HepG2 (cell line): ENCODE results near the gene TSSK2. TPM values are rescaled to one million over a fixed set of nuclear protein-coding genes. Genes with fewer than 3 reads are reported as not detected.

Experiments
- ARID4A ChIP-seq: sonication (generic); formaldehyde crosslinking; IDR thresholded peaks from 2 replicates; pipeline ENCODE4 v1.5.0; 2020; ENCODE audit warnings: mild to moderate bottlenecking, missing genetic modification reagents, borderline replicate concordance
- CEBPB ChIP-seq: IDR thresholded peaks from 2 replicates; pipeline ENCODE4 v1.6.1; 2011; ENCODE audit warnings: low read depth, low read length, improper control_type of control experiment, borderline replicate concordance
- FOXP4 ChIP-seq: sonication (generic); formaldehyde crosslinking; IDR thresholded peaks from 2 replicates; pipeline ENCODE4 v1.4.0; 2020; ENCODE audit warnings: missing genetic modification reagents
- GABPA ChIP-seq, 2 experiments: IDR thresholded peaks; 2 replicates each; pipeline ENCODE4 v1.6.1; 2011 to 2016; ENCODE audit warnings: low read depth in 2 of 2, low read length in 1 of 2, missing biosample characterization in 1 of 2, missing genetic modification characterization in 1 of 2
- KDM2A ChIP-seq: sonication (generic); formaldehyde crosslinking; IDR thresholded peaks from 2 replicates; pipeline ENCODE4 v1.4.0; 2020; ENCODE audit warnings: low read depth, missing genetic modification reagents, borderline replicate concordance
- KLF16 ChIP-seq, 2 experiments: sonication (generic) in 1 of 2; formaldehyde crosslinking in 1 of 2; IDR thresholded peaks; 2 replicates each; pipeline versions ENCODE4 v1.6.1 to v1.8.0; 2016 to 2023; ENCODE audit warnings: missing genetic modification reagents in 2 of 2, missing compliant biosample characterization in 1 of 2
- MATR3 ChIP-seq: sonication (generic); formaldehyde crosslinking; IDR thresholded peaks from 2 replicates; pipeline ENCODE4 v1.4.0; 2020; ENCODE audit warnings: missing genetic modification reagents
- MYNN ChIP-seq: sonication (generic); formaldehyde crosslinking; IDR thresholded peaks from 2 replicates; pipeline ENCODE4 v1.4.0; 2020; ENCODE audit warnings: mild to moderate bottlenecking, low read depth, missing genetic modification reagents
- NCOA1 ChIP-seq: sonication (generic); formaldehyde crosslinking; IDR thresholded peaks from 2 replicates; pipeline ENCODE4 v1.9.0; 2021; ENCODE audit warnings: missing genetic modification reagents
- NONO ChIP-seq, 2 experiments: fragments of 450-650 bp in 1 of 2; sonication (generic) in 1 of 2; formaldehyde crosslinking in 1 of 2; IDR thresholded peaks in 1 of 2; conservative IDR thresholded peaks in 1 of 2; 2 replicates each; pipeline versions ENCODE4 v1.6.1 to v1.8.0; 2017 to 2022; ENCODE audit warnings: mild to moderate bottlenecking in 1 of 2, missing genetic modification reagents in 1 of 2, moderate library complexity in 1 of 2
- PLRG1 ChIP-seq: fragments of 450-650 bp; conservative IDR thresholded peaks from 2 replicates; pipeline ENCODE4 v1.6.1; 2016
- POLR2G ChIP-seq: fragments of 200-400 bp; formaldehyde crosslinking; IDR thresholded peaks from 2 replicates; pipeline ENCODE4 v1.6.1; 2018; ENCODE audit warnings: mild to moderate bottlenecking, low read depth, low read length, moderate library complexity
- RARA ChIP-seq: IDR thresholded peaks from 2 replicates; pipeline ENCODE4 v1.6.1; 2016; ENCODE audit warnings: missing genetic modification reagents, missing compliant biosample characterization
- RFXAP ChIP-seq: sonication (generic); formaldehyde crosslinking; IDR thresholded peaks from 2 replicates; pipeline ENCODE4 v1.4.0; 2020; ENCODE audit warnings: missing genetic modification reagents, borderline replicate concordance
- SPEN ChIP-seq: sonication (generic); formaldehyde crosslinking; IDR thresholded peaks from 2 replicates; pipeline ENCODE4 v1.5.1; 2020; ENCODE audit warnings: low read depth, mild to moderate bottlenecking, missing genetic modification reagents
- TBX3 ChIP-seq: fragments of 450-650 bp; IDR thresholded peaks from 2 replicates; pipeline ENCODE4 v1.6.1; 2017; ENCODE audit warnings: antibody characterized with exemption, mild to moderate bottlenecking, inconsistent platforms, borderline replicate concordance
- ZFP37 ChIP-seq: sonication (generic); formaldehyde crosslinking; IDR thresholded peaks from 2 replicates; pipeline ENCODE4 v1.4.0; 2020; ENCODE audit warnings: missing genetic modification reagents, borderline replicate concordance
- ZFP90 ChIP-seq: sonication (generic); formaldehyde crosslinking; IDR thresholded peaks from 2 replicates; pipeline ENCODE4 v1.8.0; 2022; ENCODE audit warnings: missing genetic modification reagents, mild to moderate bottlenecking, inconsistent platforms, borderline replicate concordance
- ZKSCAN8 ChIP-seq: IDR thresholded peaks from 2 replicates; pipeline ENCODE4 v1.6.1; 2016; ENCODE audit warnings: borderline replicate concordance, missing genetic modification reagents, missing compliant biosample characterization
- ZNF260 ChIP-seq: sonication (generic); formaldehyde crosslinking; IDR thresholded peaks from 2 replicates; pipeline ENCODE4 v1.4.0; 2020; ENCODE audit warnings: missing genetic modification reagents, low read depth, mild to moderate bottlenecking, borderline replicate concordance
- ZNF263 ChIP-seq: sonication (generic); formaldehyde crosslinking; IDR thresholded peaks from 2 replicates; pipeline ENCODE4 v1.4.0; 2020; ENCODE audit warnings: missing genetic modification reagents
- ZNF282 ChIP-seq: fragments of 450-650 bp; IDR thresholded peaks from 2 replicates; pipeline ENCODE4 v1.6.1; 2018; ENCODE audit not compliant: partially characterized antibody
- ZNF570 ChIP-seq: sonication (generic); formaldehyde crosslinking; IDR thresholded peaks from 2 replicates; pipeline ENCODE4 v1.4.0; 2020; ENCODE audit warnings: mild to moderate bottlenecking, missing genetic modification reagents, borderline replicate concordance
- polyA plus RNA-seq, 8 experiments: library from polyadenylated mRNA; depleted of rRNA in 3 of 8; stranded (reverse) in 7 of 8; unstranded in 1 of 8; fragments of >200 nt; fragmentation: Illumina TruSeq in 4 of 8; extraction: Trizol in 4 of 8; gene quantifications; 2 replicates each; pipeline versions ENCODE4 v1.2.1 to v1.2.3, GENCODE V29; 2011 to 2016; ENCODE audit warnings: low read depth in 4 of 8, missing spikeins in 1 of 8, mixed read lengths in 1 of 8; ENCODE audit not compliant: insufficient read depth in 1 of 8
- total RNA-seq, 5 experiments: library from RNA; depleted of rRNA; stranded (reverse); fragments of >200 nt; fragmentation: Illumina TruSeq; extraction: Trizol; gene quantifications; 2 replicates each; pipeline ENCODE4 v1.2.3, GENCODE V29; 2016; ENCODE audit warnings: low read depth in 1 of 5

Gene TSSK2
- total and polyA plus RNA-seq, 2 of the 13 experiments (the other 11 are each of a cell fraction or from before 2014, with no cell fraction given): not detected

GRCh38 chr22:19174106-19175025, 43.3 kb downstream of the TSSK2 start (continued):
- TF ChIP-seq NONO (IDR thresholded peaks at IDR 0.05) (no peak), NONO (CRISPR knock-in tag; conservative IDR thresholded peaks at IDR 0.05) (peak; percentile 86), PLRG1 (no peak), GABPA (IDR thresholded peaks at IDR 0.05; ENCODE audit: low read depth, low read length) (no peak), GABPA (CRISPR knock-in tag; IDR thresholded peaks at IDR 0.05; ENCODE audit: low read depth) (no peak), TBX3 (no peak), NCOA1 (CRISPR knock-in tag) (peak; percentile 39; the same call in 1 of the 2 replicates), RFXAP (CRISPR knock-in tag) (0 out of 2 replicates have a peak, but pooled peaks have one; percentile 60), ZNF282 (no peak), ZKSCAN8 (CRISPR knock-in tag) (no peak), ZFP90 (CRISPR knock-in tag) (0 out of 2 replicates have a peak, but pooled peaks have one; percentile 34), ZNF260 (CRISPR knock-in tag) (0 out of 2 replicates have a peak, but pooled peaks have one; percentile 78), ARID4A (CRISPR knock-in tag) (0 out of 2 replicates have a peak, but pooled peaks have one; percentile 22), MYNN (CRISPR knock-in tag) (no peak), ZNF263 (CRISPR knock-in tag) (peak; percentile 97), ZFP37 (CRISPR knock-in tag) (peak; percentile 34; the same call in 1 of the 2 replicates), MATR3 (CRISPR knock-in tag) (no peak), RARA (CRISPR knock-in tag) (peak; percentile 21; the same call in 1 of the 2 replicates), ZNF570 (no peak), POLR2G (peak; percentile 67), KLF16 (CRISPR knock-in tag; IDR thresholded peaks at IDR 0.05) (0 out of 4 replicates have a peak, but pooled peaks of 1 of the 2 experiments have one; percentile 13), CEBPB (no peak), SPEN (CRISPR knock-in tag) (no peak), FOXP4 (peak; percentile 14; the same call in 1 of the 2 replicates), KDM2A (CRISPR knock-in tag) (peak; percentile 58)
